ENCODE measurements around the gene MOK.

Gene MOK

DNA sequence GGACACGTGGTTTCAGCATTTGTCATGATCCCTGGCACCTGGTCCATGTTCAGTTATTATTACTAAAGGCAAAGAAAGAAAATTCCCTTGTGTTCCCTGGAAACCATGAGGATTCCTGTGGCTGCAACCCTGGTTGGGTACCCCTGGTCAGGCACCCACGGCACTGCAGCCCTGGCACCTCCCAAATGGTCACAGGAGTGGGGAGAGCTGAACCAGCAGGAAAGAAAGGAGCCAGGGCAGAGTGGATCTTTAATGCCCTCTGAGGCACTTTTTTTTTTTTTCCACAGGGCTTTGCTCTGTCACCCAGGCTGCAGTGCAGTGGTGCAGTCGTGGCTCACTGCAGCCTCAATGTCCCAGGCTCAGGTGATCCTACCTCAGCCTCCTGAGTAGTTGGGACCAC lies 40.3 kb upstream of the MOK start:
- H3K4me3 ChIP-seq (ENCODE audit: low read depth, low read length) = no peak overlapping the region
- DNase-seq (ENCODE audit: low read depth) = no peak
- TF ChIP-seq, protein P1, sequence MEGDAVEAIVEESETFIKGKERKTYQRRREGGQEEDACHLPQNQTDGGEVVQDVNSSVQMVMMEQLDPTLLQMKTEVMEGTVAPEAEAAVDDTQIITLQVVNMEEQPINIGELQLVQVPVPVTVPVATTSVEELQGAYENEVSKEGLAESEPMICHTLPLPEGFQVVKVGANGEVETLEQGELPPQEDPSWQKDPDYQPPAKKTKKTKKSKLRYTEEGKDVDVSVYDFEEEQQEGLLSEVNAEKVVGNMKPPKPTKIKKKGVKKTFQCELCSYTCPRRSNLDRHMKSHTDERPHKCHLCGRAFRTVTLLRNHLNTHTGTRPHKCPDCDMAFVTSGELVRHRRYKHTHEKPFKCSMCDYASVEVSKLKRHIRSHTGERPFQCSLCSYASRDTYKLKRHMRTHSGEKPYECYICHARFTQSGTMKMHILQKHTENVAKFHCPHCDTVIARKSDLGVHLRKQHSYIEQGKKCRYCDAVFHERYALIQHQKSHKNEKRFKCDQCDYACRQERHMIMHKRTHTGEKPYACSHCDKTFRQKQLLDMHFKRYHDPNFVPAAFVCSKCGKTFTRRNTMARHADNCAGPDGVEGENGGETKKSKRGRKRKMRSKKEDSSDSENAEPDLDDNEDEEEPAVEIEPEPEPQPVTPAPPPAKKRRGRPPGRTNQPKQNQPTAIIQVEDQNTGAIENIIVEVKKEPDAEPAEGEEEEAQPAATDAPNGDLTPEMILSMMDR (IDR thresholded peaks at IDR 0.05; ENCODE audit: control insufficient read depth, extremely low read depth, insufficient read depth) = no peak

DNA sequence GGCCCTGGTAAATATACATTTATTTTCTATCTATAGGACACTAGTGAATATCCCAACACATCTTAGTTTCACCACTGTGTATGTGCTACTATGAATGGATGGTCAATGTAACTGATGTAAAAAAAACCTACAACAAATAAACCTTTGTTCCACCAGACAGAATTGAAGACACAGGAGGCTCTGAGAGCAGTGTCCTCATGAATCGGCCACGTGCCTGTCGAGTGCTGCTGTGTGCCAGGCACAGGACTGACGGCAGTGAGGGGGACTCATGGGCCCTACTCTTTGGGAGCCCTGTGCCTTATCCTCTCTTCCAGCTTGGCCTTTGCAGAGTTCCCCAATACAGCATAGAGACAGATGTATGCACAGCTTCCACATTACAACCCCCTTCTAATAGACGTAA lies 39.5 kb upstream of the MOK start:
- TF ChIP-seq, protein P1 (IDR thresholded peaks at IDR 0.05; ENCODE audit: control insufficient read depth, extremely low read depth, insufficient read depth) = no peak
- no peak for DNase-seq (ENCODE audit: low read depth)
- H3K4me3 ChIP-seq (ENCODE audit: low read depth, low read length) = no peak overlapping the region

DNA sequence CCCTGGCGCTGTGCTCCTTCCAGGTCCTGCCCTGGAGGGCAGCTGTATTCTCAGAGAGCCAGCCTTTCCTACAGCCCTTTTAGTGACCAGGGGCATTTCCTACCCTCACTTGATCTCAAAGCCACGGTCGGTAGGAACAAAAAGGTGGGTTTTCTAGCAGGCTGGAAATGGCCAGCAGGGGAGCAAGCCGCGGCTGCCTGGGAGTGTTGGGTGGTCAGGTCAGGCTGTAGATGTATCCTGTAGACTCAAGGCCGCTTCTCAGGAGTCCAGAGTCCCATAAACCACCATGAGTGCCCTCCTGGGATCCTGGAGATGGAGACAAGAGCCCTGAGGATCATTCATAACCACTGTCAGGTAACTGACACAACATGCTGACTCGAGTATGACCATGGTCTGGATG lies 39.1 kb upstream of the MOK start:
- TF ChIP-seq, protein P1 (IDR thresholded peaks at IDR 0.05; ENCODE audit: control insufficient read depth, extremely low read depth, insufficient read depth) = no peak
- no peak overlapping the region for H3K4me3 ChIP-seq (ENCODE audit: low read depth, low read length)
- no peak for DNase-seq (ENCODE audit: low read depth)

- no peak overlapping the region for H3K4me3 ChIP-seq (ENCODE audit: low read depth, low read length)
- TF ChIP-seq, protein P1 (IDR thresholded peaks at IDR 0.05; ENCODE audit: control insufficient read depth, extremely low read depth, insufficient read depth) = no peak
- no peak for DNase-seq (ENCODE audit: low read depth)
These were observed 37.3 kb upstream of the MOK start for GRCh38 chr14:102342238-102342637.

- TF ChIP-seq, protein P1 (IDR thresholded peaks at IDR 0.05; ENCODE audit: control insufficient read depth, extremely low read depth, insufficient read depth) = no peak
- no peak overlapping the region for H3K4me3 ChIP-seq (ENCODE audit: low read depth, low read length)
- DNase-seq (ENCODE audit: low read depth) = no peak
These were observed 36.6 kb upstream of the MOK start for GRCh38 chr14:102341566-102341965.

DNA sequence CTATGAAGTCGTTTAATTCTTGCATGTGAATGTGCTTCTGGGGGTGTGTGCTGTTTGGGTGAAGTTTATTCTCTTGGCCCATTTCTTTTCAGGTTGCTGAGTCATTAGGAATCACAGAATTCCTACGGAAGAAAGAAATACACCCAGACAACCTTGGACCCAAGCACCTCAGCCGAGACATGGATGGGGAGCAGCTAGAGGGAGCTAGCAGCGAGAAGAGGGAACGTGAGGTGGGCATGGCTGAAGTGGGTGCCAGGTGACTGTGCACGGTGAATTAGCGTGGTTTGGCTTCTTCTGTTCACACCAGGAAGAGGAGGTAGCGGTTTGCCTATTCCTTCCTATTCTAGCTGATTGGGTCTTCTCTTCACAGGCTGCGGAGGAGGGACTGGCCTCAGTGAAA lies 33.8 kb upstream of the MOK start:
- no peak overlapping the region for H3K4me3 ChIP-seq (ENCODE audit: low read depth, low read length)
- TF ChIP-seq, protein P1 (IDR thresholded peaks at IDR 0.05; ENCODE audit: control insufficient read depth, extremely low read depth, insufficient read depth) = no peak
- no peak for DNase-seq (ENCODE audit: low read depth)

- H3K4me3 ChIP-seq (ENCODE audit: low read depth, low read length) = no peak overlapping the region
- DNase-seq (ENCODE audit: low read depth) = no peak
- TF ChIP-seq, protein P1 (IDR thresholded peaks at IDR 0.05; ENCODE audit: control insufficient read depth, extremely low read depth, insufficient read depth) = no peak
These were observed 30.2 kb upstream of the MOK start for GRCh38 chr14:102335163-102335562.
